Ramos (cell line): Measurements from ENCODE around the gene DNAJB5.
"Not testable (repeated sequence)": the region's sequence is repeated elsewhere in the genome, so short reads cannot be mapped to it uniquely, and the experiment has no call there.

Source experiments
- in situ Hi-C: fragments of 300-500 bp; cut with MboI; formaldehyde crosslinking; loops from one replicate; pipeline ENCODE4 v1.14.3; 2022; ENCODE audit warnings: low sequenced_read_pairs; ENCODE audit not compliant: unreplicated experiment

The DNAJB5 gene

DNA sequence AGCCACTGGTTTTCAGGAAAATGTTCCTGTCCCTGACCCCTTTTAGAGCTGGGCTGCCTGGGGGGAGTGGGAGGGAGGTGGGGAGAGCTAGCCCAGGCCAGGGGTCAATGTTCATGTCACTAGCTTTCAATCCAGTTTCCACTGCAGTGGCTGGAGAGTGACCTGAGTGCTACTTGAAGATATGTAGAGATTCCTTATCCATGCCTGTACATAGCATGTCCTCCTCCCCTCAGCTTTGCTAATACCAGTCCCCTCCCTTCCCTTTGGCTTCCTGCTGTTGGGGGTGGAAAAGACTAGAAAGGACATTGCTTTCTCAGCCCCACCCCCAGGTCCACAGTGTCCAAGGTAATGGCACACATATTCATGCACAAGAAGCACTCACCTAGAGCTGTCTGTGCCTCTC is 7.8 kb downstream of the DNAJB5 start:
- in situ Hi-C loops, result no loop called here

DNA sequence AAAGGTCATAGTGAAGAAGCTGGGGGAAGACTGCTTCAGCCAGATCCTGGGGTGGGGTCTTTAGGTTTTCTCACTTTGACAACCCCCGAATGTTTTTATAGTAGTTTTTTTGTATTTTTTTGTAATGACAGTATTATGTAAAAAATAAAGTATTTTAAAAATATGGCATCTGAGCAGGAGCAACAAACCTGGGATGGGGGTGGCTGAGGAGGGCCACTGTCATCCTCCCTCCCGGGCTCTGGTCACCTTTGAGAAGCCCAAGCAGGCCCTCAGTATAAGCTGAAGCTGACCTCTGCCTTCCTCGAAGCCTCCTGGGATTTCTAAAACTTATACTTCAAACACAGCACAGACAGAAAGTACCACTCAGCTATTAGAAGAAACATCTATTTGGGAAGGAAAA is 8.7 kb downstream of the DNAJB5 start:
- in situ Hi-C loops, result no loop called here

DNA sequence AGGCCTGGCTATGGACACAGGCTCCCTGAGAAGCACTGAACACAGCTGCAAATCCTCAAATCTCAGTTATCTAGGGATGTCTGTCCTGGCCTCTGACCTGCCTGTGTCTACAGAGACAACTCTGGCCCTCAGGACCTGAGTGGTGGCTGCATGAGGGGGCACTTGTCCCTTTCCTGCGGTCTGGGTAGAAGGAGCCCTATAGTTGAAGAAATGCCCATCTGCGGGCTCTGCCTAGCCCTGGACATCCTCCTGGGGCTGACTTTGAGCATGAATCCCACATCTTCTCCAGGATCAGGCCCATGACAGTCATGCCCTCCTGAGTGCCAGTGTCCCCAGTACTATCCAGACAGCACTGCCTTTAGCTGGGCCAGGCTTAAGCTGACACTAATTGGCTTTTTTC is 10.0 kb downstream of the DNAJB5 start:
- in situ Hi-C loops, result no loop called here

DNA sequence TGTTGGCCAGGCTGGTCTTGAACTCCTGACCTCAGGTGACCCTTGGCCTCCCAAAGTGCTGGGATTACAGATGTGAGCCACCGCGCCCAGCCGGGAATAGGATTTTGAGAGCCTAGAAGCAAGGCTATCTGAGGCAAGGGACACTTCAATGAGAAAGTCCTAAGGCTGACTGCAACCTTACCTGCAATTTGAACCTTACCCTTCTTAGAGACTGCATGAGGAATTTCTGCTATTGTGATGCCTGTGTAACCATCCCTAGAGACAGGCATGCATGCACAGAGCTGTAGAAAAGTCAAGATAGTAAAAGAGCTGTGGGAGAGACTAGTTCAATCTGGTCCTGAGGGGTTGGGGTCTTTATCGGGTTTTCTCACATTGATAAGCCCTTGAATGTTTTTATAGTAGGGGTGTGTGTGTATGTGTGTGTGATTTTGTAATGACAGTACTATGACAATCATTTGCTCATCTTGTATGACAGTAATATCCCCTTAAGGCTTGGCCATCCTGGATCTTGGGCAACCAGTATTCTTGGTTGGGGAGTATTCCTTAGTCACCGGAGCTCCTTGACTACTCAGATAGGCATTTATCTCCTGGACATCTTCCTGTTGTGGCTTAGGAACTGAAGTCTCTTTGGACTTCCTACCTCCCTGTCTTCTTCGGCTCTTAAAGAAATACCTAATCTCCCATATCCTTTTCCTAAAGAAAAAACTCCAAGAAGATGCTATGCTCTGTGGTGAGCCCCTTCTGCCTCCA is 11.2 kb downstream of the DNAJB5 start:
- in situ Hi-C loops, result no loop called here

DNA sequence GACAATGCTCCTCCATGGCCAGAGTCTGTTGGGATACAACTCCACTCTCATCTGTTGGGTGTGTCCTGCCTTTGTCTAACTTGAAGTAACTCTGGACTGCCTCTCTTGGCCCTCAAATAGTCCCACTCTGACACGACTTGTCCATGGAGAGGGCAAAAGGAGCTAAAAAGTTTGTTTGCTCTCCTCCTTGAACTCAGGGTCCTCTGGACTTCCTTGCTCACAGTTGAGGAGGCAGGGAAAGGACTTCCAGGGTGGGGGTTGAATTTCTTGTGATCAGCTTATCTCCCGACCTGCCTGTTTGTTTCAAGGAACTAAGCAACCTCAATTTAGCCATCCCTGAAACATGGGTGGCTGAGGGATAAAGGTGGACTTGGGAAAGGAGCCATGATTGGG is 11.7 kb downstream of the DNAJB5 start:
- in situ Hi-C loops, result no loop called here

DNA sequence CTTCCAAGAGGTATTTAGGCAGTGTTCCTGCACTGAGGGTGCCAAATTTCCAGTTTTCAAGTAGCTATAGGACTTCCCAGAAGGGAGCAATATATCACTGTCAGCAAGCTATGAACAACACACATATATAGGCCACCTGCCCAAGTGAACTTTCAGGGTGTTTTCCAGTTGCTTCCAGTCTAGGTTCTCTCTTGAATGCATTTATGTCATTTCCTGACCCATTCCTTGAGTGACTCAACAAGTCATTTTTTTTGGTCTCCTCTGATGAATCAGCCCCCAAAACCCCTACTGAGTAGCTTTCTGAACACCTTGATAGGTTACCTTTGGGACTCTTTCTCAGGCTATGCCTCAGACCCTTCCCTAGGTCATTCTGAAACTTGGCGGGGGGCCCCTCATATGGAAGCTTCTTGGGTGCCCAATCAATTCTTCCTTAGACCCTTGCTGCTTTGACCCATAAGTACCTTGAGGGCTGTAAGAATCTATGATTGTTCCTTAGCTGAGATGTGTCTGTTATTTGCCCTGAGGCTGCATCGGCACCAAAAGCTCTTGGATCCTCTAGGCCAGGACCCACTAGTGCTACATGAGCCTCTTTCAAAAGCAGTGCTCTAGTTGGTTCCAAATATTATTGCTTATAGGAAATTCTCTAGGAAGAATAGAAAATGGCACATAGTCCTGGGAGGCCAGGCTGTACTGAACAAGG is 12.4 kb downstream of the DNAJB5 start:
- in situ Hi-C loops, result no loop called here

DNA sequence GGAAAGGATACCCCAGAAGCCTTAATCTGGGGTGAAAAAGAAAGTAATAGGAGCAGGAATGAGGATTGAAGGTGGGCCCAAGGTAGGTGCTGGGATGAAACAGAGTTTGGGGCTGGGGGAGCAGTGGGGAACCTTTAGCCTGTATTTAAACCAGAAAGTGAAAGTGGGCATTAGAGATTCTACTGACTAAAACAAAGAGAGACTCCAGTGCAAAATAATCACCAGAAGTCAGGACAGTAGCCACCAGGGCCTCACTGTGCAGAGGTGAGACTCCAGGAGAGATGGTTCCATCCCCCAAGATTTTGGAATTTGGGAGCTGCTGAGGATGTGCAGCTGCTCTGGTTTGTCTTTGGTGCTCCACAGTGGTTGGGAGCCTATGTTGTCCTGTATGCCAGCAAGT is 13.1 kb downstream of the DNAJB5 start:
- in situ Hi-C loops, result no loop called here

DNA sequence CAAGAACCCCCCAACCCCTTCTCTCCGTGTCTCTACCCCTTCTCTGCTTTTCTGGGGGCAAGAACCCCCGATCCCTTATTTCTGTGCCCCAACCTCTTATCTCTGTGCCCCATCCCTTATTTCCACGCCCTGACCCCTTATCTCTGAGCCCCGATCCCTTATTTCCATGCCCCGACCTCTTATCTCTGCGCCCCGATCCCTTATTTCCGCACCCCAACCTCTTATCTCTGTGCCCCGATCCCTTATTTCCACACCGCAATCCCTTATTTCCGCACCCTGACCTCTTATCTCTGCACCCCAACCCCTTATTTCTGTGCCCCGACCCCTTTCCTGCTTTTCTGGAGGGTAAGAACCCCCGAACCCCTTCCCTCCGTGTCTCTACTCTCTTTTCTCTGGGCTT is 14.8 kb downstream of the DNAJB5 start:
- in situ Hi-C loops, result not testable (repeated sequence)

DNA sequence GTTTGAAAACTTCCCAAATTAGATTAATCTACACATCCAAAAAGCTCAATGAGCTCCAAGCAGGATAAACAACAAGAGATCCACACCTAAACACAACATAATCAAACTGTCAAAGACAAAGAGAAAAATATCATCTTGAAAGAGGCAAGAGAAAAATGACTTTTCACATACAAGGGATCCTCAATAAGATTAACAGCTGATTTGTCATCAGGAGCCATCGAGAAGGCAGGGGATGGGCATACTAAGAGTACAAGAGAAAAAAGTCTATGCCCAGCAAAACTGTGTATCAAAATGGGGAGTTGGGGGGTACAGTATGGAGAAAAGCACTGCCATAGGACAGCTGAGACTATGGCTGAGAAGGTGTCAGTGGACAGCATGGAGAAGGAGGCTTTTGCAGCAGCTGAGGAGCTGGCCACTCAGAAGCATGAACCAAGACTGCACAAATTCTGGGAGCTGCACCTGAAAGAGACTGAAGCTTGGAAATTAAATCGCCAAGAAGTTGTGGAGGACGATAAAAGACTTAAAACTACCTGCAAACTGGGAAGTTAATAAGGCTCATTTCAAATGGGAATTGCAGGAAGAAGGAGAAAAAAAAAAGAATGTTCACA is 20.9 kb downstream of the DNAJB5 start:
- in situ Hi-C loops, result no loop called here

DNA sequence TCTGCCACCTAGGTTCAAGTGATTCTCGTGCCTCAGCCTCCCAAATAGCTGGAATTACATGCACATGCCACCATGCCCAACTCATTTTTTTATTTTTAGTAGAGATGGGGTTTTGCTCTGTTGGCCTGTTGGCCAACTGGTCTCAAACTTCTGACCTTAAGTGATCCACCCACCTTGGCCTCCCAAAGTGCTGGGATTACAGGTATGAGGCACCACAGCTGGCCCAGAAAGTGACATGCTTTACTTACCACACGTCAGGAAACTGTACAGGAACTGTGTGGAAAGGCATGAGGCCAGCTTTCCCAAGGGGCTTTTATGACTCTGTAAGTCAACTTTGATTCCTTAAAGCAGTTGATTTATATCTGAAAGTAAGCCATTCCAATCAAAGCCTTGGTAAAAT is 25.0 kb downstream of the DNAJB5 start:
- in situ Hi-C loops, result no loop called here

DNA sequence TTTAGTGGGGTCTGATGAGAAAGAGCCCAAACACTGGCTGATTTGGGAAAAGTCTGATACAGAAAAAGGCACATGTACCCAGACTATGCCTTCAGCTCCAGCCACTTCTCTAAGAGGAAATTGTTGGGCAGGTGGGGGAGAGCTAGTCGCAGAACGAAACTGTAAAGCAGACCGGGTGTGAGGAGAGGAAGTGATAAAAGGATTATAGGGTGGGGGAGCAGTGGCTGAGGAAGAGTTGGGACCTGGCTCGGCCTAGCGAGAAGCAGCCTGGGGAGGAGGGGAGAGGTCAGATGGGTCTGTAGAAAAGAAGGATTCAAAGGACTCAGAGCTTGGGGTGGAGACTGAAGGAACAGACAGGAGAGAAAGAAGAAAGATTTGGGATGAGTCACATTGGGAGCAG is 33.9 kb downstream of the DNAJB5 start:
- in situ Hi-C loops, result not testable (repeated sequence)

DNA sequence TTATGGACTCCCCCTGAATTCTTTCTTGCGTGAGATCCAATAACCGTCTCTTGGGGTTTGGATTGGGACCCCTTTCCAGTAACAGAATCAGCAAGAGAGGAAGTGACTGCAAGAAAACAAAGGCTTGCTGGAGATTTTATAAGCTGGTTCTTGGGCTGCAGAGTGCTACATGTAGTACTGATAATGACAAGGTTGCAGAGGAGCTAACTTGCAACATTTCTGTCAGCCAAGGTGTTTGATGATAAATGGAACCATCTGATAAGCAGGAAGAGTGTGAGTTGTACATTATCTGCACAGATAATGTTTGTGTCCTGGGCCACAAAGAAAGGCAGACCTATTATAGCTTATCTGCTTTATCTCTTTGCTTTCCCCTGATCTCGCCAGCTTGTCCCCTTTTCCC is 37.1 kb downstream of the DNAJB5 start:
- in situ Hi-C loops, result no loop called here

DNA sequence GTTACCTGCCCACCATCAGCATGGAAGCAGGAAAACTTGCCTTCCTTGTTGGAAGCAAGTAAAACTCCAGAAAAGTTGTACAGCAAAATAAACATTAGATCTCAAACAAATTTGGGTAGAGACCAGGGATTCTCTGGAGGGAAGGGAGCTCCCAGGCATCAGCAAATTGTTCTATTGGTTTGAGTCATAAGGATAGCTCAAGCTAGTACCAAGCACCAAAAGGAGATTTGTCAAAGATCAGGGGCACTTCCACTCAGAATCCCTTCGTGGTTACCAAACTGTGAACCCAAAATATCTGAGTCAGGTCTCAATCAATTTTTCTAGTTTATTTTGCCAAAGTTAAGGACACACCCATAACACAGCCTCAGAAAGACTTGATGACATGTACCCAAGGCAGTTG is 37.8 kb downstream of the DNAJB5 start:
- in situ Hi-C loops, result no loop called here

DNA sequence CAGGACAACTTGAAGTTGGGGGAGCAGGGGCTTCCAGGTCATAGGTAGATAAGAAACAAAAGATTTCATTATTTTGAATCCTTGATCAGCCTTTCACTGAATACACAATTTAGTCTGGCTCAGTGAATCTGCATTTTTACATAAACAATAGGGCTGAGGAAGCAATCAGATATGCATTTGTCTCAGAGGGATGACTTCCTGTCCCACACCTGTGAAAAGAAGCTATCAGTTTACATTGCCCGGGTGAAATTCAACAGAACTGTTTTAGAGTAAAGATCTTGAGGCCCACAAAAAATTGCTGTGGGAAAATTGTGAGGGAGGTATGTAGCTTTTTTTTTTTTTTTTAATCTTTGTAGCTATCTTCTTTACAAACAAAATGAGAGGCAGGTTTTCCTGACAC is 38.3 kb downstream of the DNAJB5 start:
- in situ Hi-C loops, result no loop called here

DNA sequence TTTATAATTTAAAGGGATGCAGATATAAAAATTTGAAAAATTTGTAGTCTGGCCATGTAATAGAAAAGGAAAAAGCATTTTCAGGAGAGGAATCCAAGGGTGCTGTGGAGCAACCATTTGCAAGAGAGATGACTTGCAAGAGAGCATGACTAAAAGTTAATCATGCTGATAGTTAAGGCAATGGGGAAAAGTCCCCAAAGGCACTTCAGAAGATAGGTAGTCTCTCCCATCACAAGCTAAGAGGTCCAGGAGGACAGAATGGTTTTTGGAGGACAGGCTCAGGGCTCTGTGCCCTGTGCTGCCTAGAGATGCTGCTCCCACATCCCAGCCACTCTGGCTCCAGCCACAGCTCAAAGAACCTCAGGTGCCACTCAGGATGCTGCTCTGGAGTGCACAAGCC is 38.8 kb downstream of the DNAJB5 start:
- in situ Hi-C loops, result no loop called here

DNA sequence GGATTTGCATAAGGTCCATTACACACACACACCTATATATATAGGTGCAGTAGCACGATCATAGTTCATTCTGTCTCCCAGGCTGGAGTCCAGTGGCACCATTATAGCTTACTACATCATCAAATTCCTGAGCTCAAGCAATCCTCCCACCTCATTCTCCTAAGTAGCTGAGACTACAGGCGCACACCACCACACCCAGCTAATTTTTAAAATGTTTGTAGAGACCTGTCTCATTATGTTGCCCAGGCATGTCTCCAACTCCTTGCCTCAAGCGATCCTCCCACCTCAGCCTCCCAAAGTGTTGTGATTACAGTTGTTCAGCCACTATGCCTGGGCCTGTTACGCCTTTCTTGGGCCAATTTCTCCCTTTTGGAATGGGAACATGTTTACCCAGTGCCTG is 39.7 kb downstream of the DNAJB5 start:
- in situ Hi-C loops, result no loop called here

DNA sequence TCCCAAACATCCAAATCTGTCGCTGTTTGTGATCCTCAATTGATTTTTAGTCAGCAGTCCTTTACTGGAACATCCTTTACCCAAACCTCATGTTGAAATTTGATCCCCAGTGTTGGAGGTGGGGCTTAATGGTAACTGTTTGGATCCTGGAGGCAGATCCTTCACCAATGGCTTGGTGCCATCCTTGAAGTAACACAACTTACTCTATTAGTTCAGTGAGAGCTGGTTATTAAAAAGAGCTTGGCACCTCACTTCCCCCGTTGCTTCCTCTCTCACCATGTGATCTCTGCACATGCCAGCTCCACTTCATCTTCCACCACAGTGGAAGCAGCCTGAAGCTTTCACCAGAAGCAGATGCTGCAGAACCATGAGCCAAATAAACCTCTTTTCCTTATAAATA is 40.3 kb downstream of the DNAJB5 start:
- in situ Hi-C loops, result no loop called here

DNA sequence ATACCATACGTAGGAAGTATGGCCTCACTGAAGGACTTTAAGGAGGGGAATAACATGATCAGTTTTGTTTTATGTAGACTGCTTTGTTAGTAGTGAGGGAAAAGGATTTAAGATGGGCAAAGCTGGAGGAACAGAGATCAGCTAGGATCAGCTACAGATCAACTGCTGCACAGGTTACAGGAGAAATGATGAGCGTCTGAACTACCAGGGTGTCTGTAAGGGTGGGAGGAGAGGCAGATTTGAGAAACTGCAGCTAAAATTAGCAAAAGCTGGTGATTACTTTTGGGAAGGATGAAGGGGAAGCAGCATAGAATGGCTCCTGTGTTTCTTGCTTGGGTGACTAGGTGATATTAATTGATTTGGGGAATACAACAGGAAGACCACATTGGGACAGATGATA is 43.6 kb downstream of the DNAJB5 start:
- in situ Hi-C loops, result no loop called here

DNA sequence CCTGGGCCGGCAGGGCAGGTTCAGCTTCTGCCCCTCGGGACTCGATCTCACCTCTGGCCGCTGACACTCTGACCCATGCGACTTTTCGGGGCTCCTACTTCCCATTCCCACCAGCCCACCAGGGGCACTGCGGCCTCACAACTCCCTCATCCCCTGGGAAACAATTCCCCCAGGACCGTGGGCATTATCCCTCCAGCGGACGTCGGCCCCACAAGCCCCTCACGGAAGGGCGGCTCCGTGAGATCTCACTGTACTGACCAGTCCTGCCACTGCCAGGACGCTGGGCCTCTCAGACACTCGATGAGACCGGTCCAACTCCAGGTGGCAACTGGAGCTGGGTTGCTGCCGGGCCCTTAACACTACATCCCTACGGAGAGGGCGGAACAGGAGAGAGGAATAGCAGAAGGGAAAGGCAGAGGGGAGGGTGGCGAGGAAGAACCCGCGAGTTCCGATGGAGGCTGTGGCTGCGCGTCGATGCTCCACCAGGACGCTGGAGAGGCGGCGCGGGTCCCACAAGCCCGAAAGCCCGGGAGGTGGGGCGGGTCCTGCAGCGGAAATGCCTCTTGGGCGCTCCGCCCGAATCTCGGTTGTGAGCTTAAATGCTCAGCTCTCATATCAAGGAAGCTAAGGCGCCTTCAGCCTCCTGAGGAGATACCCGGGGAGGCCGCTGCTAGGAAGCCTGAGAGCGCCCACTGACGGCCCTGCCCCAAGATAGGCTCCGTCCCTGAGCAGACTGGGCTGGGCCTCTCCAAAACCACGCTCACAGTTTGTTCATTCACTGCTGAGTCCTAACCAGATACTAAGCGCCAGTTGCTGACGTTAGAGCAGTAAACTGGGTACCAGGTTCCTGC is 46.5 kb downstream of the DNAJB5 start:
- in situ Hi-C loops, result no loop called here

DNA sequence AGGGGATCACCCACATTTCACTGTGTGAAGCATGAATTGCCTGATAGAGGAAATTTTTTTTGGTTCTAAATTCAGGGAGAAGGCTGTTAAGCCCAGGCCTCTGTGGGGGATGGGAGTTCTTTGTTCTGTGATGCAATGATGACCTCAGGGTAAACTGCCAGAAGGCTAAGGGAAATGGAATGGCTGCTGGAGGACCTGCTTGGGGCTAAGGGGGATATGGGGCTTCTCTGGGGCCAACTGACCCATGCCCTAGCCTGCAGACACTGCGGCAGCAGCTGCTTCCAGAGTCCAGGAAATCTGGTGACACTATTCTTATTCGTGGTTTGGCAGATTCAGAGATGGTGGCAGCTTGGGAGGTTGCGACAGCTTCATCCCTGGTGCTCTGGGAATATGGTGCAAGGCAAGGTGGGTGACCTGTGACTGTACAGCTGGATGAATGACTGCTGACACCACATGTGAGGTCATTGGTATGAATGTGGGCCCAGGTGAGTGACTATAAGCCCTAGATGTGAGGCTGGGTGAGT is 52.6 kb downstream of the DNAJB5 start:
- in situ Hi-C loops, result no loop called here
